ENCODE data around the gene CHRND.

DNA sequence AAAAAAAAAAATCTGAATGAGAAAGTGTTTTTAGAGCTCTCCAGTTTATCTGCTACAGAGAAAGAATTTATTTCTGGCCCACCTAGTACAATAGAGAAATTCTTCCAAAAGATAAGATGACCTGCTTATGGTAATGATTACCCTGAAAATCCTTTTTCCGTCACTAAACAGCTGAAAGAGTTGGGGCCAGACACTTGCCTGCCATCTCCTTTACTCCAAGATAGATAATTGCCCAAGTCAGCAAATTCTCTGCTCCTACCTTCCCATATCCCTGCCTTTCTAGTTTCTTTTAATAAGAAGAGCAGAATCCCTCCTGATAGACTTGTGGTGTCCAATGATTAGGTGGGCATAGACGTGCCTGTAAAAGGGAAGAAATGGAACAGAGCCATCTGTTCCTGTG lies 52.7 kb downstream of the CHRND start:
- TF ChIP-seq, protein P1, sequence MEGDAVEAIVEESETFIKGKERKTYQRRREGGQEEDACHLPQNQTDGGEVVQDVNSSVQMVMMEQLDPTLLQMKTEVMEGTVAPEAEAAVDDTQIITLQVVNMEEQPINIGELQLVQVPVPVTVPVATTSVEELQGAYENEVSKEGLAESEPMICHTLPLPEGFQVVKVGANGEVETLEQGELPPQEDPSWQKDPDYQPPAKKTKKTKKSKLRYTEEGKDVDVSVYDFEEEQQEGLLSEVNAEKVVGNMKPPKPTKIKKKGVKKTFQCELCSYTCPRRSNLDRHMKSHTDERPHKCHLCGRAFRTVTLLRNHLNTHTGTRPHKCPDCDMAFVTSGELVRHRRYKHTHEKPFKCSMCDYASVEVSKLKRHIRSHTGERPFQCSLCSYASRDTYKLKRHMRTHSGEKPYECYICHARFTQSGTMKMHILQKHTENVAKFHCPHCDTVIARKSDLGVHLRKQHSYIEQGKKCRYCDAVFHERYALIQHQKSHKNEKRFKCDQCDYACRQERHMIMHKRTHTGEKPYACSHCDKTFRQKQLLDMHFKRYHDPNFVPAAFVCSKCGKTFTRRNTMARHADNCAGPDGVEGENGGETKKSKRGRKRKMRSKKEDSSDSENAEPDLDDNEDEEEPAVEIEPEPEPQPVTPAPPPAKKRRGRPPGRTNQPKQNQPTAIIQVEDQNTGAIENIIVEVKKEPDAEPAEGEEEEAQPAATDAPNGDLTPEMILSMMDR (IDR thresholded peaks at IDR 0.05; ENCODE audit: low read depth, low read length), result no peak
- no peak for TF ChIP-seq EZH2phosphoT487 (IDR thresholded peaks at IDR 0.05; ENCODE audit: low read depth)

Data from OCI-LY3 (cell line).